Adrenal gland (tissue), 12 donors: Measurements from ENCODE around the gene SLC43A1. TPM values are rescaled to one million over a fixed set of nuclear protein-coding genes. Genes with fewer than 3 reads are reported as not detected.

Experiments
- DNase-seq, 7 donors: peaks; one replicate each; pipeline ENCODE4 v3.0.0-alpha.2; 2019 to 2020
- H3K27ac ChIP-seq, 5 donors: fragments of 200-600 bp; sonication (generic) in 4 of 5; 1 replicate in 3 of 5; 2 replicates in 2 of 5; pipeline versions ENCODE4 v1.5.1 to v1.8.0; 2016 to 2020; ENCODE audit warnings: mild to moderate bottlenecking in 1 of 5
- H3K27me3 ChIP-seq: fragments of 200-600 bp; 2 replicates; pipeline ENCODE4 v1.8.0; 2021
- H3K36me3 ChIP-seq, 2 donors: fragments of 200-600 bp; replicated peaks in 1 of 2; 1 replicate in 1 of 2; 2 replicates in 1 of 2; pipeline versions ENCODE4 v1.5.1 to v1.8.0; 2018 to 2022
- H3K4me1 ChIP-seq, 2 donors: fragments of 200-600 bp; replicated peaks in 1 of 2; 1 replicate in 1 of 2; 2 replicates in 1 of 2; pipeline versions ENCODE4 v1.5.1 to v1.8.0; 2018 to 2021
- H3K4me3 ChIP-seq, 4 donors: fragments of 200-600 bp; sonication (generic) in 3 of 4; one replicate each; pipeline ENCODE4 v1.5.1; 2016 to 2018
- H3K9me3 ChIP-seq, 3 donors: fragments of 200-600 bp; sonication (generic) in 1 of 3; replicated peaks in 1 of 3; 1 replicate in 2 of 3; 2 replicates in 1 of 3; pipeline versions ENCODE4 v1.5.1 to v1.8.0; 2016 to 2021
- POLR2A ChIP-seq, 2 donors: fragments of 450-650 bp; IDR thresholded peaks; one replicate each; pipeline ENCODE4 v1.6.1; 2017; ENCODE audit warnings: antibody characterized with exemption in 2 of 2, mild to moderate bottlenecking in 2 of 2, moderate library complexity in 1 of 2
- WGBS, 4 donors: extraction: QIAGEN DNeasy Blood & Tissue Kit in 2 of 4; methylation state at CpG; one replicate each; pipeline versions ENCODE4 v1.1.5 to v1.1.7; 2013 to 2017; 5-methylcytosine and 5-hydroxymethylcytosine counted together
- intact Hi-C, 2 donors: fragments of 100-400 bp; cut with DNase I; formaldehyde crosslinking; loops; one replicate each; pipeline versions ENCODE4 v1.14.1 to v1.15.0; 2022 to 2023
- polyA plus RNA-seq, 3 donors: library from polyadenylated mRNA; stranded (reverse); fragments of 200-250 nt in 2 of 3; fragments of 350-450 nt in 1 of 3; fragmentation: Illumina TruSeq in 1 of 3; extraction: RNeasy Lipid Tissue Mini Kit (QIAGEN cat#74804) in 1 of 3; gene quantifications; one replicate each; pipeline ENCODE4 v1.2.3, GENCODE V29; 2013 to 2014
- total RNA-seq, 9 donors: library from RNA; depleted of rRNA in 4 of 9; stranded (reverse); fragments of >200 nt in 4 of 9; fragments of 120-200 nt in 1 of 9; fragmentation: NEBNext Ultra II Directional in 1 of 9; extraction: Animal tissue kit (Norgen Biotek cat#: 25700) in 1 of 9; gene quantifications; one replicate each; pipeline versions ENCODE4 v1.1.0 to v1.2.4, GENCODE V29; 2013 to 2023
- TF ChIP-seq, protein P1 (sequence below), 6 experiments: fragments of 450-650 bp in 4 of 6; fragments of 200-600 bp in 2 of 6; sonication (generic) in 1 of 6; IDR thresholded peaks; 1 replicate in 5 of 6; 2 replicates in 1 of 6; pipeline versions ENCODE4 v1.5.1 to v1.8.0; 2016 to 2021; ENCODE audit warnings: antibody characterized with exemption in 6 of 6, mild to moderate bottlenecking in 2 of 6, moderate library complexity in 1 of 6
- donor health status: healthy with polysubstance abuse.
- donor health status: Bipolar disorder and iron deficiency.
- donor health status: DM: yes; HTN: yes; CAD: no.
- donor health status: DM: no; HTN: no; CAD: no.
- donor health status: DM: no; HTN: no; CAD: no.
- donor health status: DM: yes; HTN: yes; CAD: no.

The SLC43A1 gene
- total and polyA plus RNA-seq, 12 donors = 3.8 to 32.3 (median 22.9) TPM

DNA sequence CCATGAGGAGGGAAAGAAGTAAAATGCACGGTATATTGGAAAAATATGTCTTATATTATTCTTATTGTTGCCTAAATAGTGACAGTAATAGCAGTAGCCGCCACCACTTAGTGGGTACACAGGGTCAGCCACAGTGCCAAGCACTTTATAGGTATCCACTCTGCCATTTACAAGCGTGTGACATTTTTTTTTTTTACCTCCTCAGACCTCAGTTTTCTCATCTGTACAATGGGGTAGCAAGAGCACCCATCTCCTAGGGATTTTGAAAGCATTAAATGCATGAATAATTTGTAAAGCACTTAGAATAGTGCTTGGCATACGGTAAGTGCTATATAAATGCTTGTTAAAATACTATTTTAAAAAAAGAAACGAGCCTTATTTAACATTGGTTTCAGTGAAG is 46.2 kb downstream of the SLC43A1 start:
- 69 to 78% (median 73%) methylated on average over 5 of the region's 5 CpGs for WGBS, 4 donors
- Histone ChIP-seq H3K27ac (no peak overlapping the region), H3K4me1 (no peaks in the 10 kb centered on the region), H3K36me3 (no peaks in the 10 kb centered on the region), H3K27me3 (no peaks in the 10 kb centered on the region), H3K4me3 (no peak overlapping the region), H3K9me3 (no peaks in the 10 kb centered on the region)
- no peak for DNase-seq
- no peak for TF ChIP-seq POLR2A (IDR thresholded peaks at IDR 0.05)
- TF ChIP-seq, protein P1, sequence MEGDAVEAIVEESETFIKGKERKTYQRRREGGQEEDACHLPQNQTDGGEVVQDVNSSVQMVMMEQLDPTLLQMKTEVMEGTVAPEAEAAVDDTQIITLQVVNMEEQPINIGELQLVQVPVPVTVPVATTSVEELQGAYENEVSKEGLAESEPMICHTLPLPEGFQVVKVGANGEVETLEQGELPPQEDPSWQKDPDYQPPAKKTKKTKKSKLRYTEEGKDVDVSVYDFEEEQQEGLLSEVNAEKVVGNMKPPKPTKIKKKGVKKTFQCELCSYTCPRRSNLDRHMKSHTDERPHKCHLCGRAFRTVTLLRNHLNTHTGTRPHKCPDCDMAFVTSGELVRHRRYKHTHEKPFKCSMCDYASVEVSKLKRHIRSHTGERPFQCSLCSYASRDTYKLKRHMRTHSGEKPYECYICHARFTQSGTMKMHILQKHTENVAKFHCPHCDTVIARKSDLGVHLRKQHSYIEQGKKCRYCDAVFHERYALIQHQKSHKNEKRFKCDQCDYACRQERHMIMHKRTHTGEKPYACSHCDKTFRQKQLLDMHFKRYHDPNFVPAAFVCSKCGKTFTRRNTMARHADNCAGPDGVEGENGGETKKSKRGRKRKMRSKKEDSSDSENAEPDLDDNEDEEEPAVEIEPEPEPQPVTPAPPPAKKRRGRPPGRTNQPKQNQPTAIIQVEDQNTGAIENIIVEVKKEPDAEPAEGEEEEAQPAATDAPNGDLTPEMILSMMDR (IDR thresholded peaks at IDR 0.05) = no peak
- intact Hi-C loops = loop anchor here in 1 of 2 donors (10.0 kb wide), 1 partner anchor 176 kb away; the partner anchor contains the start of gene YPEL4

DNA sequence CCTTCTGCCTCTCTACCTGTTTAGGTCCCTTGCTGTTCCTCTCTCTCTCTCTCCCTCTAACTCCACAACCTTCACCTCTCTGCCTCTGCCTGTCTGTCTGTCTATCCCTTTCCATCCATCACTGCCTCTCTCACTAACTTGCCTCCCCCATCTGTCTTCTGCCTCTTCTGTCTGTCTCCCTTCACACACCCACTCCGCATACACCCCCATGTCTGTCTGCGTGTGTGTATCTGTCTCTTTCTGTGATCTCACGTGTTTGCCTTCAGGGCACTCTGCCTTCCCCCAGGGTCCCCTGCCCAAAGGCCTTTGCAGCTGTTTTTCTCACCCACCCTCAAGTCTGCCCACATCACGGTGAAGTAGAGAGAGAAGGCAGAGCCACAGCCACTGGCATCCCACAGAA is 47.2 kb downstream of the SLC43A1 start:
- no peaks in the 10 kb centered on the region for H3K27me3 ChIP-seq
- H3K27ac ChIP-seq = no peak overlapping the region
- DNase-seq = no peak
- no peaks in the 10 kb centered on the region for H3K4me1 ChIP-seq
- H3K36me3 ChIP-seq = no peaks in the 10 kb centered on the region
- TF ChIP-seq, protein P1 (IDR thresholded peaks at IDR 0.05) = no peak
- TF ChIP-seq POLR2A (IDR thresholded peaks at IDR 0.05) = no peak
- 76 to 89% (median 81%) methylated on average over 4 of the region's 4 CpGs for WGBS, 4 donors
- H3K9me3 ChIP-seq = no peaks in the 10 kb centered on the region
- H3K4me3 ChIP-seq = no peak overlapping the region
- intact Hi-C loops = loop anchor here in 1 of 2 donors (10.0 kb wide), 1 partner anchor 177 kb away; the partner anchor contains the start of gene YPEL4

DNA sequence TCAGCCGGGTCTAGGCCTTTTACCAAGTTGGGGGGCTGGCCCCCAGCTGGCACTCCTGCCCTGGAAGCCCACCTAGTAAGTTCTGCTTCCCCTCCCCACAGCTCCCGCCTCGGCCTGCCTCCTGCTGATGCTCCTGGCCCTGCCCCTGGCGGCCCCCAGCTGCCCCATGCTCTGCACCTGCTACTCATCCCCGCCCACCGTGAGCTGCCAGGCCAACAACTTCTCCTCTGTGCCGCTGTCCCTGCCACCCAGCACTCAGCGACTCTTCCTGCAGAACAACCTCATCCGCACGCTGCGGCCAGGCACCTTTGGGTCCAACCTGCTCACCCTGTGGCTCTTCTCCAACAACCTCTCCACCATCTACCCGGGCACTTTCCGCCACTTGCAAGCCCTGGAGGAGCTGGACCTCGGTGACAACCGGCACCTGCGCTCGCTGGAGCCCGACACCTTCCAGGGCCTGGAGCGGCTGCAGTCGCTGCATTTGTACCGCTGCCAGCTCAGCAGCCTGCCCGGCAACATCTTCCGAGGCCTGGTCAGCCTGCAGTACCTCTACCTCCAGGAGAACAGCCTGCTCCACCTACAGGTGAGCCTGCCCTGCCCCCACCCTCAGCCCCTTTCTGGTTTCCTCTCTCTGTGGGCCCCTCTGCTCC is 47.9 kb downstream of the SLC43A1 start:
- Histone ChIP-seq H3K4me1 (no peaks in the 10 kb centered on the region), H3K4me3 (no peak overlapping the region), H3K27me3 (no peaks in the 10 kb centered on the region), H3K9me3 (no peaks in the 10 kb centered on the region), H3K27ac (no peak overlapping the region), H3K36me3 (no peaks in the 10 kb centered on the region)
- intact Hi-C loops = loop anchor here in 1 of 2 donors (10.0 kb wide), 1 partner anchor 177 kb away; the partner anchor contains the start of gene YPEL4
- WGBS, 4 donors = 82 to 85% (median 84%) methylated on average over 15 to 23 of the region's 23 CpGs
- TF ChIP-seq, protein P1 (IDR thresholded peaks at IDR 0.05) = no peak
- no peak for DNase-seq

DNA sequence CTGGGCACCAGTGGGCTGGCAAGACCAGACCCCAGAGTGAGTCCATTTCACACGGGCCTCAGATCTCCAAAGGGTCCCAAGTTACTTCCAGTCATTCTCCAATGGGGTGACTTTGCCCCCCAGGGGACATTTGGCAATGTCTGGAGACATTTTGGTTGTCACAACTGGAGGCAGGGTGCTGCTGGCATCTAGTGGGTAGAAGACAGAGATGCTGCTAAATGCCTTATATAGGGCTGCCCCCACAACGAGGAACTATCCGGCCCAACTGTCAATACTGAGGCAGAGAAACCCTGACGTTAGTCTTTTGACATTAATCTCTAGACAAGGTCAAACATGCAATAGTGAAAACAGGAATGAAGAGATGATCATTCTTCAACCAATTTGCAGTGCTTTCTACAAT is 48.8 kb downstream of the SLC43A1 start:
- H3K4me3 ChIP-seq = no peak overlapping the region
- TF ChIP-seq, protein P1 (IDR thresholded peaks at IDR 0.05) = no peak
- no peak for TF ChIP-seq POLR2A (IDR thresholded peaks at IDR 0.05)
- no peaks in the 10 kb centered on the region for H3K36me3 ChIP-seq
- no peak for DNase-seq
- 19 to 40% (median 33%) methylated on average over 3 to 4 of the region's 4 CpGs for WGBS, 4 donors
- no peaks in the 10 kb centered on the region for H3K4me1 ChIP-seq
- no peaks in the 10 kb centered on the region for H3K27me3 ChIP-seq
- H3K9me3 ChIP-seq = no peaks in the 10 kb centered on the region
- intact Hi-C loops = loop anchor here in 1 of 2 donors (10.0 kb wide), 1 partner anchor 178 kb away; the partner anchor contains the start of gene YPEL4
- no peak overlapping the region for H3K27ac ChIP-seq
